ENCODE results near the gene CYP46A1.

The CYP46A1 gene

GRCh38 chr14:99700379-99700778, 16.3 kb downstream of the CYP46A1 start:
- Mint-ChIP-seq H3K4me1 (ENCODE audit: low read depth) (no peaks in the 10 kb centered on the region), H3K36me3 (ENCODE audit: low read depth) (peaks cover 9% of the 10 kb centered on the region), H3K4me3 (no peak overlapping the region), H3K27me3 (peaks cover 7% of the 10 kb centered on the region), H3K9me3 (peaks cover 17% of the 10 kb centered on the region), H3K27ac (no peak overlapping the region)

GRCh38 chr14:99701260-99701659, 17.2 kb downstream of the CYP46A1 start:
- H3K4me3 Mint-ChIP-seq: no peak overlapping the region
- H3K4me1 Mint-ChIP-seq (ENCODE audit: low read depth): no peaks in the 10 kb centered on the region
- no peak overlapping the region for H3K27ac Mint-ChIP-seq
- peaks cover 7% of the 10 kb centered on the region for H3K27me3 Mint-ChIP-seq
- H3K9me3 Mint-ChIP-seq: peaks cover 17% of the 10 kb centered on the region
- H3K36me3 Mint-ChIP-seq (ENCODE audit: low read depth): peaks cover 9% of the 10 kb centered on the region

GRCh38 chr14:99702115-99702514, 18.0 kb downstream of the CYP46A1 start:
- peaks cover 17% of the 10 kb centered on the region for H3K9me3 Mint-ChIP-seq
- no peak overlapping the region for H3K4me3 Mint-ChIP-seq
- no peak overlapping the region for H3K27ac Mint-ChIP-seq
- no peaks in the 10 kb centered on the region for H3K4me1 Mint-ChIP-seq (ENCODE audit: low read depth)
- peaks cover 7% of the 10 kb centered on the region for H3K27me3 Mint-ChIP-seq
- peaks cover 9% of the 10 kb centered on the region for H3K36me3 Mint-ChIP-seq (ENCODE audit: low read depth)

GRCh38 chr14:99703381-99703780, 19.3 kb downstream of the CYP46A1 start:
- H3K9me3 Mint-ChIP-seq: peaks cover 17% of the 10 kb centered on the region
- no peaks in the 10 kb centered on the region for H3K4me1 Mint-ChIP-seq (ENCODE audit: low read depth)
- H3K27me3 Mint-ChIP-seq: no peaks in the 10 kb centered on the region
- H3K4me3 Mint-ChIP-seq: no peak overlapping the region
- H3K36me3 Mint-ChIP-seq (ENCODE audit: low read depth): peaks cover 9% of the 10 kb centered on the region
- no peak overlapping the region for H3K27ac Mint-ChIP-seq

- H3K4me3 Mint-ChIP-seq: no peak overlapping the region
- no peak overlapping the region for H3K27ac Mint-ChIP-seq
- peaks cover 17% of the 10 kb centered on the region for H3K9me3 Mint-ChIP-seq
- H3K27me3 Mint-ChIP-seq: no peaks in the 10 kb centered on the region
- peaks cover 9% of the 10 kb centered on the region for H3K36me3 Mint-ChIP-seq (ENCODE audit: low read depth)
- no peaks in the 10 kb centered on the region for H3K4me1 Mint-ChIP-seq (ENCODE audit: low read depth)
Measured at GRCh38 chr14:99704037-99704436, 19.9 kb downstream of the CYP46A1 start.

GRCh38 chr14:99706107-99706900, 22.2 kb downstream of the CYP46A1 start:
- Mint-ChIP-seq H3K4me1 (ENCODE audit: low read depth) (no peaks in the 10 kb centered on the region), H3K27me3 (no peaks in the 10 kb centered on the region)

GRCh38 chr14:99707420-99707819, 23.3 kb downstream of the CYP46A1 start:
- Mint-ChIP-seq H3K27ac (no peak overlapping the region), H3K9me3 (peaks cover 17% of the 10 kb centered on the region), H3K4me1 (ENCODE audit: low read depth) (no peaks in the 10 kb centered on the region), H3K4me3 (no peak overlapping the region), H3K36me3 (ENCODE audit: low read depth) (peaks cover 9% of the 10 kb centered on the region), H3K27me3 (no peaks in the 10 kb centered on the region)

More at GRCh38 chr14:99706107-99706900, 22.2 kb downstream of the CYP46A1 start:
- Mint-ChIP-seq H3K4me3 (no peak overlapping the region), H3K36me3 (ENCODE audit: low read depth) (peaks cover 9% of the 10 kb centered on the region), H3K9me3 (peaks cover 17% of the 10 kb centered on the region), H3K27ac (no peak overlapping the region)

- H3K9me3 Mint-ChIP-seq: peaks cover 15% of the 10 kb centered on the region
- peaks cover 9% of the 10 kb centered on the region for H3K36me3 Mint-ChIP-seq (ENCODE audit: low read depth)
- no peaks in the 10 kb centered on the region for H3K27me3 Mint-ChIP-seq
- H3K4me1 Mint-ChIP-seq (ENCODE audit: low read depth): no peaks in the 10 kb centered on the region
- H3K27ac Mint-ChIP-seq: no peak overlapping the region
- no peak overlapping the region for H3K4me3 Mint-ChIP-seq
Measured at GRCh38 chr14:99707921-99708320, 23.8 kb downstream of the CYP46A1 start.

- H3K36me3 Mint-ChIP-seq (ENCODE audit: low read depth): peaks cover 4% of the 10 kb centered on the region
- H3K4me3 Mint-ChIP-seq: no peak overlapping the region
Measured at GRCh38 chr14:99708449-99708848, 24.4 kb downstream of the CYP46A1 start.

GRCh38 chr14:99713972-99714371, 29.9 kb downstream of the CYP46A1 start:
- Mint-ChIP-seq H3K9me3 (no peaks in the 10 kb centered on the region), H3K4me3 (no peak overlapping the region), H3K27ac (no peak overlapping the region), H3K36me3 (ENCODE audit: low read depth) (no peaks in the 10 kb centered on the region), H3K4me1 (ENCODE audit: low read depth) (no peaks in the 10 kb centered on the region), H3K27me3 (peaks cover 4% of the 10 kb centered on the region)

More at GRCh38 chr14:99708449-99708848, 24.4 kb downstream of the CYP46A1 start:
- H3K27ac Mint-ChIP-seq: no peak overlapping the region
- H3K4me1 Mint-ChIP-seq (ENCODE audit: low read depth): no peaks in the 10 kb centered on the region
- no peaks in the 10 kb centered on the region for H3K27me3 Mint-ChIP-seq
- peaks cover 9% of the 10 kb centered on the region for H3K9me3 Mint-ChIP-seq

GRCh38 chr14:99715266-99716000, 31.3 kb downstream of the CYP46A1 start:
- H3K27ac Mint-ChIP-seq: no peak overlapping the region
- H3K27me3 Mint-ChIP-seq: peaks cover 4% of the 10 kb centered on the region
- no peaks in the 10 kb centered on the region for H3K36me3 Mint-ChIP-seq (ENCODE audit: low read depth)

GRCh38 chr14:99716091-99716849, 32.2 kb downstream of the CYP46A1 start:
- no peak overlapping the region for H3K27ac Mint-ChIP-seq
- H3K9me3 Mint-ChIP-seq: no peaks in the 10 kb centered on the region
- no peaks in the 10 kb centered on the region for H3K36me3 Mint-ChIP-seq (ENCODE audit: low read depth)
- H3K4me1 Mint-ChIP-seq (ENCODE audit: low read depth): no peaks in the 10 kb centered on the region
- H3K27me3 Mint-ChIP-seq: peaks cover 4% of the 10 kb centered on the region
- no peak overlapping the region for H3K4me3 Mint-ChIP-seq

More at GRCh38 chr14:99715266-99716000, 31.3 kb downstream of the CYP46A1 start:
- no peaks in the 10 kb centered on the region for H3K4me1 Mint-ChIP-seq (ENCODE audit: low read depth)
- H3K9me3 Mint-ChIP-seq: no peaks in the 10 kb centered on the region
- no peak overlapping the region for H3K4me3 Mint-ChIP-seq

GRCh38 chr14:99716850-99717681, 33.0 kb downstream of the CYP46A1 start:
- Mint-ChIP-seq H3K27ac (no peak overlapping the region), H3K4me1 (ENCODE audit: low read depth) (no peaks in the 10 kb centered on the region), H3K27me3 (peaks cover 4% of the 10 kb centered on the region), H3K9me3 (no peaks in the 10 kb centered on the region), H3K36me3 (ENCODE audit: low read depth) (no peaks in the 10 kb centered on the region), H3K4me3 (no peak overlapping the region)

- Mint-ChIP-seq H3K4me3 (no peak overlapping the region), H3K27ac (no peak overlapping the region), H3K36me3 (ENCODE audit: low read depth) (no peaks in the 10 kb centered on the region), H3K9me3 (no peaks in the 10 kb centered on the region), H3K4me1 (ENCODE audit: low read depth) (no peaks in the 10 kb centered on the region), H3K27me3 (peaks cover 4% of the 10 kb centered on the region)
Measured at GRCh38 chr14:99717682-99718013, 33.5 kb downstream of the CYP46A1 start.
